HepG2 (cell line): ENCODE results near the gene NME2. TPM values are rescaled to one million over a fixed set of nuclear protein-coding genes. Genes with fewer than 3 reads are reported as not detected.

Experiments
- ATAC-seq: fragments of 200-7000 bp; cut with Tn5 transposase; 3 replicates; pipeline ENCODE4 v1.9.1; 2020; ENCODE audit warnings: mild to moderate bottlenecking, moderate library complexity
- BruUV-seq: library from RNA; stranded (reverse); fragments of 400-500 nt; replicated peaks from 2 replicates; lab custom pipeline; 2021; lab: Mats Ljungman, UMichigan
- CTCF ChIA-PET: fragments of 300-600 bp; formaldehyde crosslinking; extraction: SDS; loops from one replicate; lab custom pipeline; 2021; ENCODE audit warnings: low total read pairs, inconsistent platforms, low intra/inter-chr PET ratio; lab: Yijun Ruan, JAX
- POLR2A ChIA-PET: fragments of 350-600 bp; sonication (Branson Sonifier 250); formaldehyde crosslinking; loops from one replicate; lab custom pipeline; 2020; ENCODE audit warnings: antibody characterized with exemption, inconsistent platforms; lab: Yijun Ruan, JAX
- DNase-seq: peaks from one replicate; pipeline ENCODE4 v3.0.0-alpha.2; 2015; ENCODE audit warnings: low spot score
- FAIRE-seq: peaks from 3 replicates; lab custom pipeline; 2011; peaks lifted over from hg19 to GRCh38; lab: Jason Lieb, UNC
- H2AFZ ChIP-seq: one replicate; pipeline ENCODE4 v1.6.1; 2011; ENCODE audit warnings: low read length, inconsistent platforms
- H3K27ac ChIP-seq: fragments of 300-600 bp; 3 replicates; pipeline ENCODE4 v1.8.0; 2011; ENCODE audit warnings: mixed run types, mild to moderate bottlenecking, mixed read lengths, low read length, inconsistent platforms; ENCODE audit not compliant: insufficient read depth; ENCODE audit errors: extremely low read length
- H3K27me3 ChIP-seq, 2 experiments: fragments of 200-600 bp in 1 of 2; 2 replicates in 1 of 2; 3 replicates in 1 of 2; pipeline versions ENCODE4 v1.6.0 to v1.8.0; 2011; ENCODE audit warnings: low read length in 2 of 2, mild to moderate bottlenecking in 2 of 2, moderate library complexity in 2 of 2, inconsistent platforms in 1 of 2; ENCODE audit not compliant: insufficient read depth in 2 of 2, control insufficient read depth in 1 of 2
- H3K36me3 ChIP-seq, 2 experiments: fragments of 200-600 bp in 1 of 2; replicated peaks in 1 of 2; 2 replicates in 1 of 2; 3 replicates in 1 of 2; pipeline versions ENCODE4 v1.5.1 to v1.8.0; 2011; ENCODE audit warnings: low read length in 2 of 2, inconsistent platforms in 1 of 2; ENCODE audit not compliant: insufficient read depth in 2 of 2, control insufficient read depth in 1 of 2
- H3K4me1 ChIP-seq: 2 replicates; pipeline ENCODE4 v1.5.1; 2012; ENCODE audit warnings: low read length, inconsistent platforms; ENCODE audit not compliant: insufficient read depth
- H3K4me2 ChIP-seq: 2 replicates; pipeline ENCODE4 v1.6.0; 2011; ENCODE audit warnings: low read depth, low read length, inconsistent platforms
- H3K4me3 ChIP-seq, 3 experiments: fragments of 200-600 bp in 1 of 3; sonication (generic), shearing (Covaris generic) in 1 of 3; replicated peaks in 1 of 3; 2 replicates each; pipeline ENCODE4 v1.5.1; 2011 to 2016; ENCODE audit warnings: low read length in 3 of 3, inconsistent platforms in 2 of 3, low read depth in 2 of 3, mild to moderate bottlenecking in 2 of 3, control low read depth in 1 of 3, mixed read lengths in 1 of 3; ENCODE audit not compliant: insufficient read depth in 1 of 3
- H3K79me2 ChIP-seq: one replicate; pipeline ENCODE4 v1.6.1; 2011; ENCODE audit warnings: low read length, inconsistent platforms; ENCODE audit not compliant: insufficient read depth
- H3K9ac ChIP-seq: 2 replicates; pipeline ENCODE4 v1.6.0; 2011; ENCODE audit warnings: mild to moderate bottlenecking, low read depth, low read length, inconsistent platforms; ENCODE audit not compliant: insufficient read depth
- H3K9me3 ChIP-seq: 2 replicates; pipeline ENCODE4 v1.5.1; 2012; ENCODE audit warnings: mild to moderate bottlenecking, low read length
- H4K20me1 ChIP-seq: 2 replicates; pipeline ENCODE4 v1.6.0; 2011; ENCODE audit warnings: inconsistent platforms, mild to moderate bottlenecking, low read length, moderate library complexity; ENCODE audit not compliant: insufficient read depth
- AGO1 ChIP-seq: fragments of 200-400 bp; formaldehyde crosslinking; IDR thresholded peaks from 2 replicates; pipeline ENCODE4 v1.6.1; 2017; ENCODE audit warnings: mild to moderate bottlenecking, low read depth, low read length, moderate library complexity; ENCODE audit not compliant: poor library complexity, severe bottlenecking
- BHLHE40 ChIP-seq: IDR thresholded peaks from 2 replicates; pipeline ENCODE4 v1.6.1; 2011; ENCODE audit warnings: low read length, improper control_type of control experiment
- CHD4 ChIP-seq: fragments of 200-600 bp; sonication (generic); IDR thresholded peaks from 2 replicates; pipeline ENCODE4 v1.7.0; 2017; ENCODE audit warnings: mild to moderate bottlenecking, low read length, borderline replicate concordance
- HNRNPH1 ChIP-seq: fragments of 200-400 bp; formaldehyde crosslinking; optimal IDR thresholded peaks from 2 replicates; pipeline ENCODE3; 2017; ENCODE audit warnings: mild to moderate bottlenecking, low read depth, low read length
- HOXA9 ChIP-seq: sonication (generic); formaldehyde crosslinking; IDR thresholded peaks from 2 replicates; pipeline ENCODE4 v1.8.1; 2022; ENCODE audit warnings: missing genetic modification reagents, mild to moderate bottlenecking, moderate library complexity, borderline replicate concordance
- IRF2 ChIP-seq: IDR thresholded peaks from 2 replicates; pipeline ENCODE4 v1.6.1; 2018; ENCODE audit warnings: missing genetic modification reagents, missing compliant biosample characterization
- ISL2 ChIP-seq: sonication (generic); formaldehyde crosslinking; IDR thresholded peaks from 2 replicates; pipeline ENCODE4 v1.5.0; 2020; ENCODE audit warnings: missing genetic modification reagents
- MAFF ChIP-seq: IDR thresholded peaks from 2 replicates; pipeline ENCODE4 v1.6.1; 2011; ENCODE audit warnings: low read depth, low read length, improper control_type of control experiment
- SETDB1 ChIP-seq: sonication (generic); formaldehyde crosslinking; IDR thresholded peaks from 2 replicates; pipeline ENCODE4 v1.5.1; 2020; ENCODE audit warnings: missing genetic modification reagents, mild to moderate bottlenecking, borderline replicate concordance
- ZNF232 ChIP-seq: sonication (generic); formaldehyde crosslinking; IDR thresholded peaks from 2 replicates; pipeline ENCODE4 v1.4.0; 2020; ENCODE audit warnings: missing genetic modification reagents, borderline replicate concordance
- ZSCAN31 ChIP-seq: sonication (generic); formaldehyde crosslinking; IDR thresholded peaks from 2 replicates; pipeline ENCODE4 v1.5.0; 2020; ENCODE audit warnings: low read depth, mild to moderate bottlenecking, missing genetic modification reagents
- WGBS: methylation state at CpG from one replicate; pipeline ENCODE4 v1.1.6; 2017; ENCODE audit warnings: low lambda C conversion rate; 5-methylcytosine and 5-hydroxymethylcytosine counted together
- in situ Hi-C: cut with HindIII; loops from 2 replicates; pipeline ENCODE4 v1.10.0; 2017; ENCODE audit warnings: low pct_unique_long_range_greater_than_20kb; ENCODE audit not compliant: extremely low pct_ligation_motif_present
- intact Hi-C: fragments of 100-400 bp; cut with micrococcal nuclease; formaldehyde crosslinking; loops from one replicate; pipeline ENCODE4 v1.10.0; 2022; ENCODE audit not compliant: unreplicated experiment
- polyA plus RNA-seq, 8 experiments: library from polyadenylated mRNA; depleted of rRNA in 3 of 8; stranded (reverse) in 7 of 8; unstranded in 1 of 8; fragments of >200 nt; fragmentation: Illumina TruSeq in 4 of 8; extraction: Trizol in 4 of 8; gene quantifications; 2 replicates each; pipeline versions ENCODE4 v1.2.1 to v1.2.3, GENCODE V29; 2011 to 2016; ENCODE audit warnings: low read depth in 4 of 8, missing spikeins in 1 of 8, mixed read lengths in 1 of 8; ENCODE audit not compliant: insufficient read depth in 1 of 8
- total RNA-seq, 5 experiments: library from RNA; depleted of rRNA; stranded (reverse); fragments of >200 nt; fragmentation: Illumina TruSeq; extraction: Trizol; gene quantifications; 2 replicates each; pipeline ENCODE4 v1.2.3, GENCODE V29; 2016; ENCODE audit warnings: low read depth in 1 of 5
- TF ChIP-seq, protein P1 (sequence below): IDR thresholded peaks from 2 replicates; pipeline ENCODE4 v1.6.1; 2016; ENCODE audit warnings: mild to moderate bottlenecking, missing biosample characterization, missing genetic modification reagents
- TF ChIP-seq, protein P2 (sequence below): sonication (generic); formaldehyde crosslinking; IDR thresholded peaks from 2 replicates; pipeline ENCODE4 v1.4.0; 2020; ENCODE audit warnings: missing genetic modification reagents
- TF ChIP-seq, protein P3 (sequence below): sonication (generic); formaldehyde crosslinking; IDR thresholded peaks from 2 replicates; pipeline ENCODE4 v1.4.0; 2020; ENCODE audit warnings: missing genetic modification reagents, borderline replicate concordance
- TF ChIP-seq, protein P4 (sequence below): sonication (generic); formaldehyde crosslinking; IDR thresholded peaks from 2 replicates; pipeline ENCODE4 v1.4.0; 2020; ENCODE audit warnings: missing genetic modification reagents
- TF ChIP-seq, protein P5 (sequence below): sonication (generic); formaldehyde crosslinking; IDR thresholded peaks from 2 replicates; pipeline ENCODE4 v1.4.0; 2020; ENCODE audit warnings: missing genetic modification reagents

The NME2 gene
- total and polyA plus RNA-seq, 2 of the 13 experiments (the other 11 are each of a cell fraction or from before 2014, with no cell fraction given): 790 to 1,213 TPM

DNA sequence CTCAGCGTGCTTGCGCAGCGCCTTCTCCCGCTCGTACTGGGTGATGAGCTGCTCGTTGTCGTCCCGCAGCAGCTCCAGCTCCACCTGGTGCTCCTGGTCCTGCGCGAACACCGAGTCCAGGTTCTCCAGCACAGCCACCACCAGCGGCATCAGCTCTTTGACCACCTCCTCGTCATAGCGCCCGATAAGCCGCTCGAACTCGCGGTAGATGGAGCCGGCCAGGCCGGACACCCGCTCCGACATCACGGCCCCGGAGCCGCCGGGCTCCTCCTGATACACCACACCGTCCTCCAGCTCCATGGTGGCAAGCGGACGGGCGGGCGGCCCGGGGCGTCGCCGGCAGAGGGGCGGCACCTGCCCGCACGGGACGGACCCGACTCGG lies 45.9 kb upstream of the NME2 start:
- ChIA-PET POLR2A (interaction anchor here (0.7 to 2.7 kb wide), 11 partner anchors 9 to 254 kb away, joined by 3 to 39 read pairs (median 6); partner anchors contain the start of genes NME1 and TOB1), CTCF (interaction anchor here (3.3 kb wide), 1 partner anchor 33 kb away, joined by 14 read pairs; the partner anchor contains the start of gene NME1)
- H4K20me1 ChIP-seq: peaks cover 28% of the 10 kb centered on the region
- no peaks in the 10 kb centered on the region for H3K9me3 ChIP-seq
- H3K4me3 ChIP-seq: peak overlapping the region; percentile 69 to 100 (median 97)
- peaks cover 46% of the 10 kb centered on the region for H3K79me2 ChIP-seq
- no peak for FAIRE-seq
- peaks cover 64% of the 10 kb centered on the region for H3K4me1 ChIP-seq
- BruUV-seq: no TSS peak
- ATAC-seq: peak; percentile 62
- peak overlapping the region; percentile 94 for H3K9ac ChIP-seq
- WGBS: 0% methylated on average over 7 of the region's 42 CpGs
- in situ Hi-C loops: no loop called here
- intact Hi-C loops: no loop called here
- no peak for DNase-seq
- H3K27ac ChIP-seq: peak overlapping the region; percentile 88
- H3K4me2 ChIP-seq: peak overlapping the region; percentile 94
- H3K27me3 ChIP-seq: peaks cover 0 to 3% of the 10 kb centered on the region in 2 experiments; a peak in 1 of 5 replicates
- no peak overlapping the region for H2AFZ ChIP-seq
- H3K36me3 ChIP-seq: peaks cover 0 to 3% of the 10 kb centered on the region in 2 experiments; a peak in 1 of 5 replicates
- TF ChIP-seq, protein P1, sequence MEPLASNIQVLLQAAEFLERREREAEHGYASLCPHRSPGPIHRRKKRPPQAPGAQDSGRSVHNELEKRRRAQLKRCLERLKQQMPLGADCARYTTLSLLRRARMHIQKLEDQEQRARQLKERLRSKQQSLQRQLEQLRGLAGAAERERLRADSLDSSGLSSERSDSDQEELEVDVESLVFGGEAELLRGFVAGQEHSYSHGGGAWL (CRISPR knock-in tag): 0 out of 2 replicates have a peak, but pooled peaks have one; percentile 29
- TF ChIP-seq AGO1 (peak; percentile 43), HOXA9 (CRISPR knock-in tag) (no peak), IRF2 (CRISPR knock-in tag) (no peak), HNRNPH1 (no peak), ZSCAN31 (CRISPR knock-in tag) (0 out of 2 replicates have a peak, but pooled peaks have one; percentile 14), BHLHE40 (no peak), MAFF (no peak), ISL2 (CRISPR knock-in tag) (no peak), CHD4 (no peak), SETDB1 (CRISPR knock-in tag) (no peak), ZNF232 (CRISPR knock-in tag) (no peak)
- TF ChIP-seq, protein P2, sequence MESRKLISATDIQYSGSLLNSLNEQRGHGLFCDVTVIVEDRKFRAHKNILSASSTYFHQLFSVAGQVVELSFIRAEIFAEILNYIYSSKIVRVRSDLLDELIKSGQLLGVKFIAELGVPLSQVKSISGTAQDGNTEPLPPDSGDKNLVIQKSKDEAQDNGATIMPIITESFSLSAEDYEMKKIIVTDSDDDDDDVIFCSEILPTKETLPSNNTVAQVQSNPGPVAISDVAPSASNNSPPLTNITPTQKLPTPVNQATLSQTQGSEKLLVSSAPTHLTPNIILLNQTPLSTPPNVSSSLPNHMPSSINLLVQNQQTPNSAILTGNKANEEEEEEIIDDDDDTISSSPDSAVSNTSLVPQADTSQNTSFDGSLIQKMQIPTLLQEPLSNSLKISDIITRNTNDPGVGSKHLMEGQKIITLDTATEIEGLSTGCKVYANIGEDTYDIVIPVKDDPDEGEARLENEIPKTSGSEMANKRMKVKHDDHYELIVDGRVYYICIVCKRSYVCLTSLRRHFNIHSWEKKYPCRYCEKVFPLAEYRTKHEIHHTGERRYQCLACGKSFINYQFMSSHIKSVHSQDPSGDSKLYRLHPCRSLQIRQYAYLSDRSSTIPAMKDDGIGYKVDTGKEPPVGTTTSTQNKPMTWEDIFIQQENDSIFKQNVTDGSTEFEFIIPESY (CRISPR knock-in tag): no peak
- TF ChIP-seq, protein P3, sequence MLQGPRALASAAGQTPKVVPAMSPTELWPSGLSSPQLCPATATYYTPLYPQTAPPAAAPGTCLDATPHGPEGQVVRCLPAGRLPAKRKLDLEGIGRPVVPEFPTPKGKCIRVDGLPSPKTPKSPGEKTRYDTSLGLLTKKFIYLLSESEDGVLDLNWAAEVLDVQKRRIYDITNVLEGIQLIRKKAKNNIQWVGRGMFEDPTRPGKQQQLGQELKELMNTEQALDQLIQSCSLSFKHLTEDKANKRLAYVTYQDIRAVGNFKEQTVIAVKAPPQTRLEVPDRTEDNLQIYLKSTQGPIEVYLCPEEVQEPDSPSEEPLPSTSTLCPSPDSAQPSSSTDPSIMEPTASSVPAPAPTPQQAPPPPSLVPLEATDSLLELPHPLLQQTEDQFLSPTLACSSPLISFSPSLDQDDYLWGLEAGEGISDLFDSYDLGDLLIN (CRISPR knock-in tag): no peak
- TF ChIP-seq, protein P4, sequence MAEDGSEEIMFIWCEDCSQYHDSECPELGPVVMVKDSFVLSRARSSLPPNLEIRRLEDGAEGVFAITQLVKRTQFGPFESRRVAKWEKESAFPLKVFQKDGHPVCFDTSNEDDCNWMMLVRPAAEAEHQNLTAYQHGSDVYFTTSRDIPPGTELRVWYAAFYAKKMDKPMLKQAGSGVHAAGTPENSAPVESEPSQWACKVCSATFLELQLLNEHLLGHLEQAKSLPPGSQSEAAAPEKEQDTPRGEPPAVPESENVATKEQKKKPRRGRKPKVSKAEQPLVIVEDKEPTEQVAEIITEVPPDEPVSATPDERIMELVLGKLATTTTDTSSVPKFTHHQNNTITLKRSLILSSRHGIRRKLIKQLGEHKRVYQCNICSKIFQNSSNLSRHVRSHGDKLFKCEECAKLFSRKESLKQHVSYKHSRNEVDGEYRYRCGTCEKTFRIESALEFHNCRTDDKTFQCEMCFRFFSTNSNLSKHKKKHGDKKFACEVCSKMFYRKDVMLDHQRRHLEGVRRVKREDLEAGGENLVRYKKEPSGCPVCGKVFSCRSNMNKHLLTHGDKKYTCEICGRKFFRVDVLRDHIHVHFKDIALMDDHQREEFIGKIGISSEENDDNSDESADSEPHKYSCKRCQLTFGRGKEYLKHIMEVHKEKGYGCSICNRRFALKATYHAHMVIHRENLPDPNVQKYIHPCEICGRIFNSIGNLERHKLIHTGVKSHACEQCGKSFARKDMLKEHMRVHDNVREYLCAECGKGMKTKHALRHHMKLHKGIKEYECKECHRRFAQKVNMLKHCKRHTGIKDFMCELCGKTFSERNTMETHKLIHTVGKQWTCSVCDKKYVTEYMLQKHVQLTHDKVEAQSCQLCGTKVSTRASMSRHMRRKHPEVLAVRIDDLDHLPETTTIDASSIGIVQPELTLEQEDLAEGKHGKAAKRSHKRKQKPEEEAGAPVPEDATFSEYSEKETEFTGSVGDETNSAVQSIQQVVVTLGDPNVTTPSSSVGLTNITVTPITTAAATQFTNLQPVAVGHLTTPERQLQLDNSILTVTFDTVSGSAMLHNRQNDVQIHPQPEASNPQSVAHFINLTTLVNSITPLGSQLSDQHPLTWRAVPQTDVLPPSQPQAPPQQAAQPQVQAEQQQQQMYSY (CRISPR knock-in tag): no peak
- TF ChIP-seq, protein P5, sequence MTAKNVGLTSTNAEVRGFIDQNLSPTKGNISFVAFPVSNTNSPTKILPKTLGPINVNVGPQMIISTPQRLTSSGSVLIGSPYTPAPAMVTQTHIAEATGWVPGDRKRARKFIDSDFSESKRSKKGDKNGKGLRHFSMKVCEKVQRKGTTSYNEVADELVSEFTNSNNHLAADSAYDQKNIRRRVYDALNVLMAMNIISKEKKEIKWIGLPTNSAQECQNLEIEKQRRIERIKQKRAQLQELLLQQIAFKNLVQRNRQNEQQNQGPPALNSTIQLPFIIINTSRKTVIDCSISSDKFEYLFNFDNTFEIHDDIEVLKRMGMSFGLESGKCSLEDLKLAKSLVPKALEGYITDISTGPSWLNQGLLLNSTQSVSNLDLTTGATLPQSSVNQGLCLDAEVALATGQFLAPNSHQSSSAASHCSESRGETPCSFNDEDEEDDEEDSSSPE: no peak
